Stimulated activated CD4-positive, alpha-beta T cell treated with anti-CD3 and anti-CD28 coated beads, Interleukin-15, amount 100 ng/mL, for 24 hours (primary cell): ENCODE measurements around the gene MCTP2.
"Not testable (repeated sequence)": the region's sequence is repeated elsewhere in the genome, so short reads cannot be mapped to it uniquely, and the experiment has no call there.

Experiments used
- DNase-seq: peaks from one replicate; pipeline ENCODE4 v3.0.0-alpha.2; 2020

The MCTP2 gene

GRCh38 chr15:94237903-94238302, 6.5 kb downstream of the MCTP2 start:
- no peak for DNase-seq

- DNase-seq, result no peak
Observed at GRCh38 chr15:94238539-94239118, 7.3 kb downstream of the MCTP2 start.

GRCh38 chr15:94239474-94239873, 8.1 kb downstream of the MCTP2 start:
- no peak for DNase-seq

- DNase-seq, result no peak
Observed at GRCh38 chr15:94240480-94240879, 9.1 kb downstream of the MCTP2 start.

- no peak for DNase-seq
Observed at GRCh38 chr15:94242257-94242656, 10.9 kb downstream of the MCTP2 start.

- DNase-seq, result not testable (repeated sequence)
Observed at GRCh38 chr15:94243003-94243402, 11.6 kb downstream of the MCTP2 start.

- DNase-seq, result no peak
Observed at GRCh38 chr15:94243418-94243817, 12.1 kb downstream of the MCTP2 start.

GRCh38 chr15:94246016-94246415, 14.7 kb downstream of the MCTP2 start:
- DNase-seq, result no peak

- no peak for DNase-seq
Observed at GRCh38 chr15:94247789-94248638, 16.7 kb downstream of the MCTP2 start.

- no peak for DNase-seq
Observed at GRCh38 chr15:94250801-94251200, 19.4 kb downstream of the MCTP2 start.

GRCh38 chr15:94252223-94252766, 20.9 kb downstream of the MCTP2 start:
- no peak for DNase-seq

GRCh38 chr15:94252906-94253491, 21.6 kb downstream of the MCTP2 start:
- no peak for DNase-seq

GRCh38 chr15:94253742-94254141, 22.4 kb downstream of the MCTP2 start:
- no peak for DNase-seq

GRCh38 chr15:94255540-94255939, 24.2 kb downstream of the MCTP2 start:
- no peak for DNase-seq

GRCh38 chr15:94256511-94256910, 25.1 kb downstream of the MCTP2 start:
- no peak for DNase-seq

GRCh38 chr15:94257776-94258175, 26.4 kb downstream of the MCTP2 start:
- not testable (repeated sequence) for DNase-seq

- DNase-seq, result no peak
Observed at GRCh38 chr15:94258246-94258645, 26.9 kb downstream of the MCTP2 start.

- no peak for DNase-seq
Observed at GRCh38 chr15:94259121-94259751, 27.9 kb downstream of the MCTP2 start.

GRCh38 chr15:94259863-94260262, 28.5 kb downstream of the MCTP2 start:
- no peak for DNase-seq

GRCh38 chr15:94262201-94262600, 30.8 kb downstream of the MCTP2 start:
- DNase-seq, result no peak

- DNase-seq, result no peak
Observed at GRCh38 chr15:94263341-94264273, 32.2 kb downstream of the MCTP2 start.

- DNase-seq, result no peak
Observed at GRCh38 chr15:94265009-94265408, 33.6 kb downstream of the MCTP2 start.
